Cerebellar cortex (tissue), 1 donor: ENCODE measurements around the gene EHD1.
"Not testable (repeated sequence)": the region's sequence is repeated elsewhere in the genome, so short reads cannot be mapped to it uniquely, and the experiment has no call there.

ENCODE experiments used
- DNase-seq: peaks from one replicate; pipeline ENCODE4 v3.0.0-alpha.2; 2015; ENCODE audit warnings: low spot score

The EHD1 gene

DNA sequence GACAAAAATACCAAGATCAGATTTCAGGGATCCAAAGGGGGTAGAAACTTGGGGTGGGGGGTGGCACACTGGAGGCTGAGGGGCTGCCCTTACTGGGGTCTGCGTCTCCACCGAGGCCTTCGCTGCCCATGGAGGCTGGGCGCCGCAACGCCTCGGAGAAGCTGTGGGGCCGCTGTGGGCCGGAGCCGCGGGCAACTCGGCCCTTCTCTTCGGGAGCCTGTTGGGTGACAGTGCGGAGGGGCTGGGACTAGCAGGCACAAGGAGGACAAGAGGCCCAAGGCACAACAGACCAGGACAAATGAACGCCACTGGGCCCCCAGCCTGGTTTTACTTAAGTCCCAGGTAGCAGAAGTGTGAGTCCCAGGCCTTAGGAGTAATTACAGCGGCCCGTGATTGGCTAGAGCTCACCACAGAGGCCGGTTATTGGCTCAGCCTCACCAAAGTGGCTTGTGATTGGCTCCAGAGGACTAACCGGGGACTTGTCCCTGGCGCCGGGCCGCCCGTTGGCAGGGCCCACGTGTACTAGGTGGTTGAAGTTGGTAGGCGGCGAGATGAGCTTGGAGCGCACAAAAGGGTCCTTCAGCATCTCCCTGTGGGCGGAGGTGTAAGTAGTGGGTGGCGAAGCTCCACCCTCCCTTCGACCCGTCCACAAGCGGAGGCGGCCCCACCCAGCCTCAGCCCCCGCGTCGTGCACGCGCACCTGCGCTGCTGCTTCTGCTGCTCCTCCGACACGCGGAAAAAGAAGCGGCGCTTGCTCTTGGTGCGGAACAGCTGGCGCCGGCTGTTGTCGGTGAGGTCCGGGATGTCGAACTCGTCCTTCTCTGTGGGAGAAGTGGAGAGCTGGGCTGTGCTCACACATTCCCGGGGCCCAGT is 51.6 kb downstream of the EHD1 start:
- DNase-seq = no peak

- no peak for DNase-seq
Observed at GRCh38 chr11:64826062-64826461, 52.4 kb downstream of the EHD1 start.

DNA sequence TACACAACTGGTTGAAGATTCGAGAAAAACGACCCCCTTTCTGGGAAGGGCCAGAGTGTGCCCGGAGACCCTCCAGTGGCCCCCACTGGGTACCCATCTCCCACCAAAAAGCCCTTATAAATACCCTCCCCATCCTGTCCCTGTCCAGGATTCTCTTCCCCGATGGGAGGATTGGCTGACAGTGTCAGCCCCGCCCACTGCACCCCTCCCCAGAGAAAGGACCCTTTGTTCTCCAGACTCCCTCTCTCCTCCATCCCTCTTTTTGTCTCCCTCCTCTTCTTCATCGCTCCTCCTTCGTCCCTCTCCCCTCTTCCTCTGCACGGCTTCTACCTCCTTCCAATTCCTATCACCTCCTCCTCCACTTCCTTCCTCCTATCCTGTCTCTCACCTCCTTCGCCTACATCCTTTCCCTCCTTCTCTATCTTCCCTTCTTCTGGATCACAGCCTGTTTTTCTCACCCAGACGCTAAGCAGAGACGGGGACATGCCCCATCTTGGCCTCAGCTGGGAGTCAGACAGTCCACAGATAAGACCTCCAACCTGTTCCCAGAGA is 54.8 kb downstream of the EHD1 start:
- DNase-seq = no peak

GRCh38 chr11:64817476-64817875 is 60.9 kb downstream of the EHD1 start:
- DNase-seq = no peak

DNA sequence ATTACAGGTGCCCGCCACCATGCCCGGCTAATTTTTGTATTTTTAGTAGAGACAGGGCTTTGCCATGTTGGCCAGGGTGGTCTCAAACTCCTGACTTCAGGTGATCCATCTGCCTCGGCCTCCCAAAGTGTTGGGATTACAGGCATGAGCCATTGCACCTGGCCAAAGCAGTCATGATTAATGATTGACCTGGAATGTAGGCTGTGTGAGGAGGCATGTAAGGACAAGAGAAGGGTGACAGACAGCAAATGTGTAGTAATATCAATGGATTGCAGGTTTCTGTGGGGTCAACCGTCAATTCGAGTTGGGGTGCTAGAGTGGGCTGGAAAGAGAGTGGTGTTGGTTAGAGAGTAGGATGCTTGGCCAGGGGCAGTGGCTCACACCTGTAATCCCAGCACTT is 63.0 kb downstream of the EHD1 start:
- DNase-seq = not testable (repeated sequence)

- no peak for DNase-seq
Observed at GRCh38 chr11:64814712-64815187, 63.7 kb downstream of the EHD1 start.

DNA sequence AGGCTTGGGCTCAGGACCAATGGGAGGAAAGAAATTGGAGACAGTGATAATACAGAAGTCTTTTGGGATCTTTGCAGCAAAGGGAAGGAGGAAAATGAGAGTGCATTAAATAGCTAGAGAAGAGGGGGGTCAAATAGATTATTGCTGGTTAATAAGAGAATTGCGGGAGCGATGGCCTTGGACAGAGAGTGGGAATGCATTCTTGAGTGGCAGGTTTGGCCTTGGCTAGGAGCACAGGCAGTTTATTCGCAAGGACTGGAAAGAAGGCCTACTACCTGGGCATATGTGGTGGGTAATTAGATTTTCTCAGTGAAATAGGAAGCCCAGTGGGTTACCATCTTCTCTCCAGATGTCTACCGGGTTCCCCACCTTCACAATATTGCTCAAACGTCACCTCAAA is 64.6 kb downstream of the EHD1 start:
- DNase-seq = no peak

- no peak for DNase-seq
Observed at GRCh38 chr11:64810891-64811272, 67.5 kb downstream of the EHD1 start.

GRCh38 chr11:64810271-64810890 is 68.0 kb downstream of the EHD1 start, which contains the start of gene MEN1:
Gene MEN1 (minus strand): TSS chr11:64810551. CDS start chr11:64810109, 442 bp downstream.
- peak; percentile 98 for DNase-seq

GRCh38 chr11:64809781-64810241 is 68.6 kb downstream of the EHD1 start:
- no peak for DNase-seq

DNA sequence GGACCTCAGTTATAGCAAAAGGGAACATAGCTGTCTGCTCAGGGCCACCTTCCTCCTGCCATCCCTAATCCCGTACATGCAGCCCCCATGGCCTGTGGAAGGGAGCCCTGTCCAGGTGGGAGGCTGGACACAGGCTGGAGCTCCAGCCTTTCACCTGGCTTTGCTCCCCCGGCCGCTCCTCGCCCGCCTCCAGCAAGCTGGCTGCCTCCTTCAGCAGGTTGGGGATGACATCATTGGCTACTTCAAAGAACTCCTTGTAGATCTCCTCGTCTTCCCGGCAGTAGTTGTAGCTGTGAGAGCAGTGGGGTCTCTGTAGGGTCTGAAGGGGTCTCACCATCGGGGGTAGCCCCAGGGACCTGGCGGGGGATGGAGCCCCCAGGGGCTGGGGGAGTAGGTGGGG is 72.9 kb downstream of the EHD1 start:
- no peak for DNase-seq

GRCh38 chr11:64804346-64805210 is 73.8 kb downstream of the EHD1 start:
- peak; percentile 66 for DNase-seq

- DNase-seq = no peak
Observed at GRCh38 chr11:64803846-64804345, 74.5 kb downstream of the EHD1 start.

DNA sequence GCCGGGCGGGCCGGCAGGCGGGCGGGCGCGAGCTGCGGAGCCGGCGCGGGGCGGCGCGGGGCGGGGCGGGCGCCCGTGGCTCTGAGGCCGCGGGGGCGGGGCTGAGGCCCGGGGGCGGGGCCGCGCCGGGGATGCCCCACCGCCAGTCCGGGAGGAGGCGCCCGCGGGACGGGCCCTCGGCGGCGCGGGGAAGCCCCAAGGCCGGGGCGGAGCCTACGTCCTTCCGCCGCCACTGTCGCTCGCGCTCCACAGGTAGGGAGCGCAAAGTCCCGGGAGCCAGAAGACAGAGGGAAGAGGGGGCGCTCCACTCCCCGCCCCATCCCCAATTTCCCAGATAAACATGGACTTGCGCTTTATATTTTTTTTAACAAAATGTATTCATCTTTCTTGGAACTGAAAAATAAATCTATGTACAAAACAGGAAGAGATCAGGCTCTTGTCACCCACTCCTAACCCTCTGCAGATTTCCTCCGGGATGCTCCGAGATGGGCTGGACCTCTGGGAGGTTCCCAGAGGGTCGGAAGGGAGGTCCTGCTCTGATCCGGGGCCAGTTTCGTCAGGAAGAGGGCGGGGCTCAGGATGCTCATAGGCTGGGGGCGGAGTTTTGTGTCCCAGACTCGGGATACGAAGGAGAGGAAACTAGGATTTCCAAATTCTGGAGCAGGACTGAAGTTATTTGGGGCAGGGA is 75.1 kb downstream of the EHD1 start, which contains the start of gene MAP4K2:
MAP4K2 (minus strand) TSS at position 57 of the 688 bp plus-strand sequence. CDS start 65 bp downstream, outside the sequence.
- peak; percentile 87 for DNase-seq

- DNase-seq = no peak
Observed at GRCh38 chr11:64802370-64803157, 75.9 kb downstream of the EHD1 start.
